Activated naive CD8-positive, alpha-beta T cell (primary cell): ENCODE measurements around the gene FAM227A.

Source experiments
- H3K27ac Mint-ChIP-seq: one replicate; pipeline ENCODE4 v1.8.0; 2021; ENCODE audit warnings: mixed read lengths
- H3K27me3 Mint-ChIP-seq: one replicate; pipeline ENCODE4 v1.8.0; 2021; ENCODE audit warnings: mixed read lengths
- H3K36me3 Mint-ChIP-seq: one replicate; pipeline ENCODE4 v1.8.0; 2021; ENCODE audit warnings: mixed read lengths
- H3K4me1 Mint-ChIP-seq: one replicate; pipeline ENCODE4 v1.8.0; 2021; ENCODE audit warnings: low read depth, mixed read lengths
- H3K4me3 Mint-ChIP-seq: one replicate; pipeline ENCODE4 v1.8.0; 2021; ENCODE audit warnings: mild to moderate bottlenecking, mixed read lengths
- H3K9me3 Mint-ChIP-seq: one replicate; pipeline ENCODE4 v1.8.0; 2021; ENCODE audit warnings: low read depth, mixed read lengths

FAM227A gene

GRCh38 chr22:38565441-38565840 lies 90.8 kb downstream of the FAM227A start:
- Mint-ChIP-seq H3K36me3 (no peaks in the 10 kb centered on the region), H3K4me3 (no peak overlapping the region)

GRCh38 chr22:38564669-38565068 lies 91.5 kb downstream of the FAM227A start:
- Mint-ChIP-seq H3K4me1 (no peaks in the 10 kb centered on the region), H3K27me3 (no peaks in the 10 kb centered on the region), H3K4me3 (no peak overlapping the region), H3K9me3 (no peaks in the 10 kb centered on the region), H3K27ac (no peak overlapping the region), H3K36me3 (no peaks in the 10 kb centered on the region)

More at GRCh38 chr22:38565441-38565840, 90.8 kb downstream of the FAM227A start:
- Mint-ChIP-seq H3K4me1 (peaks cover 4% of the 10 kb centered on the region), H3K27me3 (no peaks in the 10 kb centered on the region), H3K27ac (no peak overlapping the region), H3K9me3 (no peaks in the 10 kb centered on the region)

- no peaks in the 10 kb centered on the region for H3K36me3 Mint-ChIP-seq
- no peaks in the 10 kb centered on the region for H3K27me3 Mint-ChIP-seq
- H3K9me3 Mint-ChIP-seq = no peaks in the 10 kb centered on the region
- no peak overlapping the region for H3K4me3 Mint-ChIP-seq
- no peak overlapping the region for H3K27ac Mint-ChIP-seq
- no peaks in the 10 kb centered on the region for H3K4me1 Mint-ChIP-seq
These were observed 101.9 kb downstream of the FAM227A start for GRCh38 chr22:38554281-38554680.

GRCh38 chr22:38549101-38549894 lies 106.9 kb downstream of the FAM227A start:
- Mint-ChIP-seq H3K27me3 (no peaks in the 10 kb centered on the region), H3K36me3 (peaks cover 1% of the 10 kb centered on the region), H3K4me3 (no peak overlapping the region), H3K9me3 (peaks cover 2% of the 10 kb centered on the region), H3K27ac (no peak overlapping the region), H3K4me1 (no peaks in the 10 kb centered on the region)

GRCh38 chr22:38540701-38541100 lies 115.5 kb downstream of the FAM227A start:
- H3K4me3 Mint-ChIP-seq = no peak overlapping the region
- no peak overlapping the region for H3K27ac Mint-ChIP-seq
- H3K4me1 Mint-ChIP-seq = no peaks in the 10 kb centered on the region
- H3K36me3 Mint-ChIP-seq = peaks cover 7% of the 10 kb centered on the region
- H3K27me3 Mint-ChIP-seq = no peaks in the 10 kb centered on the region
- H3K9me3 Mint-ChIP-seq = peaks cover 4% of the 10 kb centered on the region

GRCh38 chr22:38531251-38531938 lies 124.8 kb downstream of the FAM227A start:
- Mint-ChIP-seq H3K9me3 (no peaks in the 10 kb centered on the region), H3K27me3 (no peaks in the 10 kb centered on the region), H3K36me3 (no peaks in the 10 kb centered on the region), H3K27ac (peak overlapping the region; percentile 86), H3K4me3 (peak overlapping the region; percentile 71), H3K4me1 (peaks cover 15% of the 10 kb centered on the region)
